Gastroesophageal sphincter (tissue), 4 donors: ENCODE results near the gene SUOX. TPM values are rescaled to one million over a fixed set of nuclear protein-coding genes. Genes with fewer than 3 reads are reported as not detected.

ENCODE experiments used
- ATAC-seq: fragments of 150-250 bp; one replicate; pipeline ENCODE4 v1.9.1; 2016; ENCODE audit warnings: mild to moderate bottlenecking, moderate library complexity
- H3K27ac ChIP-seq, 4 donors: fragments of 200-600 bp; sonication (generic) in 3 of 4; 1 replicate in 3 of 4; 2 replicates in 1 of 4; pipeline ENCODE4 v1.5.1; 2016 to 2019
- H3K27me3 ChIP-seq: fragments of 200-600 bp; sonication (generic); one replicate; pipeline ENCODE4 v1.5.1; 2019
- H3K36me3 ChIP-seq, 2 donors: fragments of 200-600 bp; sonication (generic); one replicate each; pipeline ENCODE4 v1.5.1; 2019; ENCODE audit warnings: control low read depth in 1 of 2
- H3K4me1 ChIP-seq, 3 donors: fragments of 200-600 bp; sonication (generic); 1 replicate in 2 of 3; 2 replicates in 1 of 3; pipeline ENCODE4 v1.5.1; 2016 to 2019; ENCODE audit warnings: control low read depth in 2 of 3
- H3K4me3 ChIP-seq, 2 donors: fragments of 200-600 bp; sonication (generic); one replicate each; pipeline ENCODE4 v1.5.1; 2019; ENCODE audit warnings: mild to moderate bottlenecking in 1 of 2, moderate library complexity in 1 of 2
- H3K9me3 ChIP-seq, 3 donors: fragments of 200-600 bp; sonication (generic); one replicate each; pipeline ENCODE4 v1.5.1; 2017 to 2019; ENCODE audit warnings: control low read depth in 2 of 3
- EP300 ChIP-seq: sonication (generic); formaldehyde crosslinking; IDR thresholded peaks from one replicate; pipeline ENCODE4 v1.6.1; 2017; ENCODE audit warnings: antibody characterized with exemption, mild to moderate bottlenecking
- POLR2A ChIP-seq, 2 donors: fragments of 450-650 bp; IDR thresholded peaks; one replicate each; pipeline ENCODE4 v1.6.1; 2017; ENCODE audit warnings: antibody characterized with exemption in 2 of 2, mild to moderate bottlenecking in 2 of 2, moderate library complexity in 1 of 2
- POLR2AphosphoS5 ChIP-seq: sonication (generic); formaldehyde crosslinking; IDR thresholded peaks from one replicate; pipeline ENCODE4 v1.6.1; 2017; ENCODE audit warnings: antibody characterized with exemption
- WGBS, 2 donors: methylation state at CpG; one replicate each; pipeline ENCODE4 v1.1.5; 2018; ENCODE audit warnings: low coverage in 1 of 2; 5-methylcytosine and 5-hydroxymethylcytosine counted together
- total RNA-seq, 4 donors: library from RNA; depleted of rRNA; stranded (reverse); fragments of >200 nt; gene quantifications; one replicate each; pipeline ENCODE4 v1.1.0, GENCODE V29; 2016
- TF ChIP-seq, protein P1 (sequence below), 4 experiments: fragments of 200-600 bp in 2 of 4; fragments of 450-650 bp in 2 of 4; sonication (generic) in 1 of 4; IDR thresholded peaks; one replicate each; pipeline ENCODE4 v1.5.1; 2017 to 2019; ENCODE audit warnings: antibody characterized with exemption in 4 of 4, mild to moderate bottlenecking in 2 of 4, moderate library complexity in 2 of 4

The SUOX gene
- 10 to 100 TPM; 17.3 to 30.7 (median 24.0) TPM for total RNA-seq

DNA sequence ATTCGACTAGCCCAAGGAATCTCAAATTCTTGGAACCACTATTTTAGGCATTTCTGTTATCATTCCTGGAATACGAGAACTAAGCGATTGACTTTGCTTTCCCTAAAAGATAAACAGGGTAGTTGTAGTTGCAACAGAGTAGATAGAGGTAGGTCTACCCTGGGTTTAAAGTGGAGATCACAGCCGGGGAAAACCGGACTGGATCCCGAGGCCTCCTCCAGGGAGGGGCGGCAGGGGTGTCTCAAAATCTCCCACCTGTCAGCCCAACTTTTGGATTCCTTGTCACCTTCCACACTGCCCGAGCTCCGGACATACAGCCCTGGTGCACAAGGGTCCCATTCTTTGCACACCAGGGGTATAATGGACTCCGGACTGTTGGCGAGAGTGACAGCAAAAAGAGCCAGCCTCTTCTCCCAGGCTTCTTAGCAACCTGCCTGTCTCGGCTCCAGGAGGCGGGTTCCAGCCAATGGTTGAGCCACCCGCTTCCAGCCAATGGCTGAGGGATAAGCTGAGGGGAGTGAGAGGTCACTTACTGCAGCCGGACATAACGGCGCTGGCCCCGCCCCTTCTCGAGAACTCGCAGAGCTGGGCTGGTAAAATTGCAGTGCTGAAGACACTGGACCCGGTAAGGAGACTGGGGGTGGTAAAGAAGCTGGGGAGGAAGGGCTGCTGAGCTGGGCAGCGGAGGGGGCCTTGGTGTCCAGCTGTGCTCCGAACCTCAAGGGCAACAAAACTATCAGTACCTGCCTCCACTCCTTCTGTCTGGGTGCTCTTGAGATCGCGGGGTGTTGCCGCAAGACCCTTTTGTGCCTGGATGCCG is at the start of gene SUOX:
SUOX (plus strand) TSS at position 562 of the 820 bp plus-strand sequence. CDS start 4,946 bp downstream, outside the sequence.
- 0 to 2% methylated on average over 6 to 16 of the region's 27 CpGs for WGBS, 2 donors
- Histone ChIP-seq H3K4me1 (peaks cover 0 to 28% (median 8%) of the 10 kb centered on the region in 3 donors), H3K27ac (peak within 1 kb of the TSS; percentile 68 to 89 (median 84)), H3K9me3 (no peaks in the 10 kb centered on the region), H3K36me3 (peaks cover 0 to 65% of the 10 kb centered on the region in 2 donors), H3K4me3 (peak within 1 kb of the TSS; percentile 64 to 71), H3K27me3 (no peaks in the 10 kb centered on the region)
- TF ChIP-seq POLR2A (IDR thresholded peaks at IDR 0.05) (peak; percentile 38 to 48), POLR2AphosphoS5 (peak; percentile 79)
- TF ChIP-seq, protein P1, sequence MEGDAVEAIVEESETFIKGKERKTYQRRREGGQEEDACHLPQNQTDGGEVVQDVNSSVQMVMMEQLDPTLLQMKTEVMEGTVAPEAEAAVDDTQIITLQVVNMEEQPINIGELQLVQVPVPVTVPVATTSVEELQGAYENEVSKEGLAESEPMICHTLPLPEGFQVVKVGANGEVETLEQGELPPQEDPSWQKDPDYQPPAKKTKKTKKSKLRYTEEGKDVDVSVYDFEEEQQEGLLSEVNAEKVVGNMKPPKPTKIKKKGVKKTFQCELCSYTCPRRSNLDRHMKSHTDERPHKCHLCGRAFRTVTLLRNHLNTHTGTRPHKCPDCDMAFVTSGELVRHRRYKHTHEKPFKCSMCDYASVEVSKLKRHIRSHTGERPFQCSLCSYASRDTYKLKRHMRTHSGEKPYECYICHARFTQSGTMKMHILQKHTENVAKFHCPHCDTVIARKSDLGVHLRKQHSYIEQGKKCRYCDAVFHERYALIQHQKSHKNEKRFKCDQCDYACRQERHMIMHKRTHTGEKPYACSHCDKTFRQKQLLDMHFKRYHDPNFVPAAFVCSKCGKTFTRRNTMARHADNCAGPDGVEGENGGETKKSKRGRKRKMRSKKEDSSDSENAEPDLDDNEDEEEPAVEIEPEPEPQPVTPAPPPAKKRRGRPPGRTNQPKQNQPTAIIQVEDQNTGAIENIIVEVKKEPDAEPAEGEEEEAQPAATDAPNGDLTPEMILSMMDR (IDR thresholded peaks at IDR 0.05): no peak
- peak; percentile 100 for ATAC-seq

DNA sequence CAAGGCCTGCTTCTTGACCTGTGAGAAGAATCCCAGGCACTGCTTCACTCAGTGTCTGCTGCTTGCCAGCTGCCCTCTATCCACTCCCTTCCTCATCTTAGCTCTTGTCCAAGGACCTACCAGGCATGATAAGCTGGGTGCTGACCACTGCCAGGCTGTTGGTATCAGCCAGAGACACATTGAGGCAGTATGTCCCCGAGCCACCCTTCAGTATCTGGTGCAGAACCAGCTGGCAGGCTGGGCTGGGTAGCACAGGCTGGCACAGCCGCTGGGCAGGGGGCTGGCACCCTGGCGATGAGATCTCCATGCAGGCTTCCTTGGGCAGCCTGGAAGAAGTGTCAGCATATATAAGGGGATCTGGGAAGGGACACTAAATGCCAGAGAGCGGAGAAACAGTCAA is 41.7 kb upstream of the SUOX start:
- no peak overlapping the region for H3K27ac ChIP-seq
- no peak overlapping the region for H3K4me3 ChIP-seq
- TF ChIP-seq EP300: no peak
- no peak for TF ChIP-seq POLR2AphosphoS5
- no peak for TF ChIP-seq POLR2A (IDR thresholded peaks at IDR 0.05)
- TF ChIP-seq, protein P1 (IDR thresholded peaks at IDR 0.05): no peak
- no peak for ATAC-seq
- no peaks in the 10 kb centered on the region for H3K27me3 ChIP-seq
- no peaks in the 10 kb centered on the region for H3K9me3 ChIP-seq
- H3K4me1 ChIP-seq: no peaks in the 10 kb centered on the region
- WGBS, 2 donors: 100% methylated on average over 1 of the region's 4 CpGs; no CpG with 5 or more reads in 1 of the 2 donors
- H3K36me3 ChIP-seq: peaks cover 0 to 34% of the 10 kb centered on the region in 2 donors

DNA sequence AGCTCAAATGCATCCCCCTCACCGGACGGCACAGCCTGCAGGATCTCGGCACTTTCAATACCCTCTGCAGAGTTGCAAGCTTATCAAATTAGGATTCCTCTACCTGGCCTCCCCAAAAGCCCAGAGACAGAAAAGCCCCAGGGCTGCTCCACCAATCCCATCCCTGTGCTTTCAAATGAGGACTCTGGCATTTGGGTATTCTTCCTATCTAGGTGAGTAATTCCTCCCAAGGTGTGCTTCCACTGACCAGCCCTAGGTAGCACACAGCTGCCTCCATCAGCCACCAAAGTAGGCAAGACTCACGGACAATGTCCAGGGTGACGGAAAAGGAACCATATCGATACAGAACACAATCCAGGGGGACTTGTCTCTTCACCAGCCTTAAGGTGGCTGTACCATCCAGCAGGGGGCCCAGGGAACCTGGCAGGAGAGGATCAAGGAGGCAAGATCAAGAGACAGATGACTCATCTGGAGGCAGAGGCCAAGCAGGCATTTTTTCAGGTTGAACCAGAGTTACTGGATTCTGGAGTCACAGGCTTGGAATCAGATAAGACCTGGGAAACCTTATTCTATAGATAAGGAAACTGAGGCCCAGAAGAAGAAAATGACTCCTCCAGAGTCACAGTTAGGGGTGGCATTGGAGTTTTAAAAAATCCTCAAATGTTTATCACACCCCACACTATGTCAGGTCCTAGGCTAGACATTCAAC is 41.1 kb upstream of the SUOX start:
- H3K27me3 ChIP-seq: no peaks in the 10 kb centered on the region
- 49 to 93% methylated on average over 3 of the region's 6 CpGs for WGBS, 2 donors
- no peak overlapping the region for H3K27ac ChIP-seq
- no peaks in the 10 kb centered on the region for H3K9me3 ChIP-seq
- ATAC-seq: no peak
- H3K4me1 ChIP-seq: no peaks in the 10 kb centered on the region
- TF ChIP-seq, protein P1 (IDR thresholded peaks at IDR 0.05): peak in 1 of 4 experiments; percentile 23
- no peak for TF ChIP-seq POLR2A (IDR thresholded peaks at IDR 0.05)
- peaks cover 0 to 34% of the 10 kb centered on the region in 2 donors for H3K36me3 ChIP-seq
- H3K4me3 ChIP-seq: no peak overlapping the region

DNA sequence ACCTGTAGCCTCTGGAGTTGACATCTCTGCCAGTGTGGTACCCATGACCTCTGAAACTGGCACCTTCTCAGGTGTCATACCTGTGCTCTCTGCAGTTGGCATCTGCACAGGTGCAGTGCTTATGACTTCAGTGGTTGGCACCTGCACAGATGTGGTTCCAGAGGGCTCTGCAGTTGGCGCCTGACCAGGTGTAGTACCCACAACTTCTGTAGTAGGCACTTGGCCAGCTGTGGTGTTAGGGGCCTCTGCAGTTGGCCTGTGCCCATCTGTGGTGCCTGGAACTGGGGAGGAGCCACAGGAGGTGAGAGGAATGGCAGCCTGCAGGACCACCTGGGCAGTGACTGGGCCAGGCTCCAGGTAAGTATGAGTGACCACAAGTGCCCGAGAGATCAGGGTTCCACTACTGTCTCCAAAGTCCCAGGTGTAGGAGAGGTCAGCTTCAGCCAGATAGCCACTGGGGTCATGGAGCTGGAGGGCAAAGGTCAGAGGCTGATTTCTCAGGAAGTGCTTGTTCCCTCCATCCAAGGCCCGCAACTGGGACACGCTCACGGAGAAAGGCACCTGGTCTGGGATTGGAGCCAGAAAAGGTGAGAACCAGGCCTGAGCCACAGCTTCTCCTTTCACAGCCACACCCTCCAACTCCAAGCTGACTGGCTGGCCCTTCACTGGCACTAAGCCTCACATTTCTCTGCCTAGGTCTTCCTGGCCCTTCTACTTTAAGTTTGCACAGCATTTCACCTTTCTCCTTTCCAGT is 39.8 kb upstream of the SUOX start:
- Histone ChIP-seq H3K27me3 (no peaks in the 10 kb centered on the region), H3K36me3 (peaks cover 0 to 20% of the 10 kb centered on the region in 2 donors), H3K27ac (no peak overlapping the region), H3K4me3 (no peak overlapping the region), H3K9me3 (no peaks in the 10 kb centered on the region), H3K4me1 (no peaks in the 10 kb centered on the region)
- TF ChIP-seq POLR2A (IDR thresholded peaks at IDR 0.05): no peak
- 92% methylated on average over 2 of the region's 5 CpGs; no CpG with 5 or more reads in 1 of the 2 donors for WGBS, 2 donors
- ATAC-seq: no peak

DNA sequence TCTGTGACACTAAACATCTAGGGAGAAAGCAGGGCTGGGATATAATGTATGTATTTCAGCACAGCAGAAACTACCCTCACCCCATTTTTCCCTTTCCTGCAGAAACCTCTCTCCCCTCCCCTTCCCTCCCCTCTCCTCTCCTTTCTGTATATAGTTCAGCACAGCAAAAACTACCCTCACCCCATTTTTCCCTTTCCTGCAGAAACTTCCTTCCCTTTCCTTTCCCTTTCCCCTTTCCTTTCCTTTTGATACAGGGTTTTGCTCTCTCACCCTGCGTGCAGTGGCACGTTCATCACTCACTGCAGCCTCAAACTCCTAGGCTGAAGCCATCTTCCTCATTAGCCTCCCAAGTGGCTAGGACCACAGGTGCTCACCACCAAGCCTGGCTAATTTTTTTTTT is 33.3 kb upstream of the SUOX start:
- Histone ChIP-seq H3K4me3 (no peak overlapping the region), H3K36me3 (peaks cover 0 to 8% of the 10 kb centered on the region in 2 donors), H3K27me3 (no peaks in the 10 kb centered on the region), H3K9me3 (no peaks in the 10 kb centered on the region), H3K4me1 (peaks cover 0 to 24% (median 2%) of the 10 kb centered on the region in 3 donors), H3K27ac (no peak overlapping the region)
- ATAC-seq: no peak
- 72% methylated on average over 2 of the region's 2 CpGs; no CpG with 5 or more reads in 1 of the 2 donors for WGBS, 2 donors
- TF ChIP-seq EP300 (no peak), POLR2AphosphoS5 (no peak), POLR2A (IDR thresholded peaks at IDR 0.05) (no peak)
- TF ChIP-seq, protein P1 (IDR thresholded peaks at IDR 0.05): no peak
